NAMALWA (cell line): ENCODE data around the gene FAM228B.

Experiments
- DNase-seq: peaks from one replicate; pipeline ENCODE4 v3.0.0-alpha.2; 2015; ENCODE audit warnings: low spot score

Gene FAM228B

DNA sequence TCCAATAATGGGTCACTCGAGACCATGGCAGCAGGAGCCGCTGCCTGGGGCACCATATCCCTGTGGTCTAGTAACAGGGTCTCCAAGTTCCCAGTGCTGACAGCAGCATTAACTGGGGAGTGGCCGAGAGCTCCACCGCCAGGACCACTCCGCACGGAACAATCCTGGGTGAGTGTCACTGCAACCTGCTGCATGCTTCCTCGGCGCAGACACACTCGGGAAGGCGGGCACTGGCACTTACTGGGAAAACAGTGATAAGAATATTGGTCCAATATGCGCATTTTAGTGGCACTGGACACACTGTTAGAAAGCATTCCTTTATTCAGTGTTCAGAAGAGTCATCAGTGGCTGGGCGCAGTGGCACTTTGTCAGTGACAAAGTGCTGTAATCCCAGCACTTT, 81.2 kb downstream of the FAM228B start:
- DNase-seq, result no peak

DNA sequence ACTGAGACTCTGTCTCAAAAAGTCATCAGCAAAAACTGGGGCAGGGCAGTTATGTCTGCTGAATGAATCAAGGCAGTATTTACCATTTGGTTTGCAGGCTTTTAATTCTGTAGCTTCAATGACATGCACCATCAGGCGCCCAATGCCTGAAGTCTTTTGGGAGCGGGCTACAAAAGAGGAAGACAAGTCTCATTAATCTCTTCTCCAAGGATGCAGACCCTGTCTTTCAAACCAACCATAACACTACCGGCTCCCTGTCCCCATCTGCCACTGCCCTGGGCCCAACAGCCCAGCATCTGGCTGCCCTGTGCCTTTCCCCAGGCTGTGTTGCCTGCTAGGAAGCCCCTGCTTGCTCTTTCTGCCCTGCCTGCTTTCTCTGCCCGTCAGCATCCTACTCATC, 81.9 kb downstream of the FAM228B start:
- DNase-seq, result no peak

DNA sequence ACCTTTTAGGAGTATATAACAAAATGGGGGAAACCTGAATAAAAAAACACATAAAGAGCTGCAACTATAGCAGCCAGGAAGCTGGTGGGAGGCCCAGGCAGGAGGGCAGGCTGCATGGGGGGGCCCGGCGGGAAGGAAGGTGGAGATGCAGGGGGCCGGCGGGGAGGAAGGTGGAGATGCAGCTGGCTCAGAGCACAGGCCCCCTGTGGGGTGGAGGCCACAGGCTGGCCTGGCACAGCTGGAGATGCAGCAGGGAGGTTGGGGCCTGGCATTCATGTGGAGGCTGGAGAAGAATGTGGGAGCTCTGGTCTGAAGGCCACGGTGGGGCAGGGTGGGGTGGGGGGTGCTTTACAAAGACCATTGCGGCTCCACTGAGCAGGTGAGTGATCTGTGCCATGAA, 83.0 kb downstream of the FAM228B start:
- no peak for DNase-seq

DNA sequence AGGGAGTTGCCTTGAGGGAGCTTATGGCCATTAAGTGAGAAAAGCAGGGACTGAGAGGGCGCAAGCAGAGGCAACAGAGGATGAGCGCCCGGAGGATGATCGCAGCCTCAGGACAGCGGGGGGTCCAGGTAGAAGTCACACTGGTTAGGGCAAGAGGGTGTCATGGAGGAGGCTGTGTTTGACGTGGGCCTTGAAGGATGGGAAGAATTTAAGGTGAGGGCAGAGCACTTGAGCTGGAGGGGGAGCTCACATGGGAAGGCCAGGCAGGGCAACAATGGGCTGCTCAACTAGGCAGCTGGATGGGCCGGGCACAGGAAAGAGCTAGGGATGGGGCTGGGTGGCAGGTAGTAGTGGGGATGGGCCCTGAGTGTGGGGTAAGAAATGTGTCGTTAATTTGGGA, 83.4 kb downstream of the FAM228B start:
- no peak for DNase-seq

DNA sequence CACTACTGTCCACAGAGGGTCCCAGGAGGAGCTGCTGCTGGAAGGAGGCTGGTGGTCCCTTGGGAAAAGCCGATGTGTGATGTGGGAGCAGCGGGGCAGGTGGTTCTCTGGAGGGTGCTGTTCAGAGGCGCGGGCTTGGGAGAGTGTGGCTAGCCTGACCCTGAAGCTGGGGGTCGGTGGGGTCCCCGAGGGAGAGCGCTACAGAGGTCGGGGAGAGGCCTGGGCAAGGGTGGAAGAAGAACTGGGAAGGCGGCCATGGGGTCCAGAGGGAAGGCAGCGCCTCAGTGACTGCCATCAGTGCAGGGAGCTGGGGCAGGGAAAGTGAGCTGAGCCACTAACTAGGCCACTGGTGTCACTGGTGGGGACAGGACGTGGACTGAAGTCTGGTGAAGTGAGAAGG, 84.1 kb downstream of the FAM228B start:
- DNase-seq, result no peak

DNA sequence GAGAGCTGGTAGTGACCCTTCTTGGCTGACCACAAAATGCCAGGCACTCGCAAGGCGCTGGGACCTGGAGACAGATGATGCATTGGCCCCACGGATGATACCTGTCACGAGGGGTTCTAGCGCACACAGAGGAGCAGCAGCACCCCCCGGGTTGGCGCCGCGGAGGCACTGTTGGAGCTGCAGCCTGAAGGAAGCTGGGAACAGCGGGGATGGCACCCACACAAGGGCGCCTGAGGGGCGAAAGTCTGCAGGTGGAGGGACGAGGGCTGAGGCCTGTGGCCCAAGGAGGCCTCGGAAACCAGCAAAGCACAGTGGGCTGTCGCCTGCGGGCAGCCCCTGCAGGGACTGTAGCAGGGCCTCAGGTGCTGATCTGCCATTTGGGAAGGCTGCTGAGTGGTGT, 85.2 kb downstream of the FAM228B start:
- no peak for DNase-seq

DNA sequence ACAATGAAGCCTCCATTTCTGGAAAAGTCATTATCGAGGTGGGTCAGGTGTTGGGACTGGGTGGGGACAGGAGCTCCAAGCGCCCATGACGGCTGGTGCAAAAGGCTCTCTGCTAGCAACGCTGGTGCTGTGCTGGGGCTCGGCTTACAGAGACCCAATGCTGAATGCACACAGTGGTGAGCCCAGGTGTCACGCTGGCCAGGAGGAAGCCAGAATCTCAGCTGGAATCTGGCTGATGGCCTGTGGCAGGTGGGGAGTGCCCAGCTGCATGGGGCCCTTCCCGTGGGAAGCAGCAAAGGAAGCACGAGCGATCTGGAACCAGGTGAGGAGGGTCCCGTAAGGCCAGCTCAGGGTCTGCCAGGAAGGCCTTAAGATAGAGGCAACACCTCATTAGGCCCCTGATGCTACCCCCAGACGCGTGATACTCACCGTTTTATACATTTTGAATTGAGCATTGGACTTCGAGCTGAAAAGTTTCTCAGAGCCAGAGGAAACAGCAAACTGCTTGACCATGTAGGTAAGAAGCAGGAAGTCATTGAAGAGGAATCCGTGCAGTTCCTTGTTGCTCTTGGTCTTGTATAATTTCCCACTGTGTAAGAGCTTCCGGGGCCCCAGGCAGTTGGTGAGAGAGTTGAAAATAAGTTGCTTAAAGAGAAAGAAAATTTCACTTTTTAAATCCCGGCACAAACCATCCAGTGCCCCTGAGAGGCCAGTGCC, 86.3 kb downstream of the FAM228B start:
- no peak for DNase-seq

DNA sequence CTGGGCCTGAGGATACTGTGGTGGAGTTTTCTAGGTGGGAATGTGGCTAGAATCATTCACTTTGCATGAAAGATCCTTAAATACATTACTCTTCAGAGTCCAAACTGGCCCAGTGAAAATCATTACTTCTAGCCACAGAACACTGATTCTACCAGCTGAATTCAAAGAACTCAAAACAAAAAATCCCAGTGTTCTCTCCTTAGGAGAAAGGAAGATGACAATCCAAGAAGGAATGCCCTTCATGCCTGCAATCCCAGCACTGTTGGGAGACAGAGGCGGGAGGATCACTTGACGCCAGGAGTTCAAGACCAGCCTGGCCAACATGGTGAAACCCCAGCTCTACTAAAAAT, 86.8 kb downstream of the FAM228B start:
- DNase-seq, result no peak

DNA sequence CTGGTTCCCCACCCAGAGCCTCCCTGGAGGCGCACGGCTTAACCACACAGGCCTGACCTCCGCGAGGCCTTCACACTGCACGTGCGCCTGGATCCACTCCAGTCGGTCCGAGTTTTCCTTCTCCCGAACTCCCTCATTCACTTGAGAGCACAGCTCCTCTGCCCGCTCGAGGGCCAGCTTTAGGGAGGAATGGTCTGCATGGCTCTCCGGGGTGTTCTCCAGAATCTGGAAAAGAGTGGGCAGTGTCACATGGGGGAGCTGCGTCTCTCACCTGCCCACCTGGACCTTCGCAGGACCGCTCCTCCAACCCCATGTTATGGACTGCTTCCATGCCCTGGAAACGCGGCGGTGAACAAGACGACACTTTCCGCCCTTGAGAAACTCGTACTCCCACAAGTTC, 87.5 kb downstream of the FAM228B start:
- no peak for DNase-seq

DNA sequence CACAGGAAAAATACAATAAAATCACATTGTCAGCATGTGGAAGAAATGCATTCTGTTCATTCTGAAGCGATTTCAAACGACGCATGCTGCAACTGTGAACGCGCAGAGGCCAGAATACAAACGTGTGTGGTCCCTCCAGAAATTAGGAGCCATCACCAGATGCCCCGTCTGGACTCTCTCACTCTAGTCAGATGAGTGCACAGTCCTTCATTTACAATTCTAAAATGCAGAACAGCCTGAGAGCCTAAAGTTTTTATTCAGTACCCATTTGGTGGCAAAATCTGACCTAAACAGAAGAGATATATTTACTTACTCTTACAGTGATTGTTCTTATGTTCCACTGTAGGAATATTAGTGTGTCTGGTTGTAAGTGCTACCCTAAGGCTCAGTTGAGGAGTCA, 88.1 kb downstream of the FAM228B start:
- no peak for DNase-seq

DNA sequence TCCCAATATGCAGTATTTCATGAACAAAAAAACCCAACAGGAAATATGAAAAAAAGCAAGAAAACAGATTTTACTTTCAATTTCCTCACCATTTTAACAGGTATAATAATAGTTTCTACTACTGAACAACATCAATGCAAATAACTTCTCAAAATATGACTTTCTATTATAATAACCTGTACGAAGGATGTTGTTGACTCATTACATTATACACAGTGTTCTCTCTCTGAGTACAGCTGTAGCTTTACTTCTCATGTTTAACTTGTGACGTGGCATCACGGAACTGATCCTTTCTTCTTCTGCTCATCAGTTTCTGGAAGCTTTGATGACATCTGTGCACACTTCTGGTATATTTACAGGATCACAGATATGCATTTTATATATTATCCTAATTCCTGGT, 91.6 kb downstream of the FAM228B start:
- DNase-seq, result peak; percentile 38
